GM12874 (cell line): ENCODE results near the gene KMT2C.

Source experiments
- CTCF ChIP-seq: IDR thresholded peaks from 2 replicates; pipeline ENCODE4 v1.5.1; 2011; ENCODE audit warnings: low read depth, mild to moderate bottlenecking, control low read depth, low read length, moderate library complexity; ENCODE audit not compliant: insufficient read depth

KMT2C gene

DNA sequence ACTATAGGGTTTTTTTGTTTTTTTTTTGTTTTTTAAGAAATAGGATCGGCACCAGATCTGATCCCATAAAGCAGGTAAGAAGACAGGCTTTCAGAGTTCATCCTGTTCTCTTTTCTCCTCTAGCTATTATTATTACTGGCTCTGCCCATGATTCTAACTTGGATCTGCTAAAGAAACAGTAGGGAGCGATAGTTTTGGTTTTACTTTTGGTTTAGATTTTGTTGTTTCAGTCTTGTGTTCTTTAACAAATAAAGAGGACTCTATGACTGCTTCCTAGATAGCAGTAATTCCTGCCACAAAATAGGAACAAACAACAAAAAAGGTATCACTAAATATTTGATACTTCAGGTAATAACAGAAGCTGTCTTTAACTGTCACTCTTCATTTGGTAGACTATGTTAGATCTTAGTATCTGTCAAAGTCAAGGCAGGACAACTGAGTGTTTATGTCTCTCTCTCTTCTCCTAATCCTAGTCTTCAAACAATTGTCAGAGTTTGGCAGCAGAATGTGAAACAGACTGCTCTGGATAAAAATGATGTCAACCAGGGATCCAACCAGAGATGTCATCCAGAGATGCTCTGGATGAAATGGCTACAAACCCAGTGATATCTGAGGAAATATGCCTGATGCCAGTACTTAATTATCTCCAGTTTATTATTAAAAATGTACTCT lies 99.8 kb downstream of the KMT2C start:
- no peak for TF ChIP-seq CTCF

DNA sequence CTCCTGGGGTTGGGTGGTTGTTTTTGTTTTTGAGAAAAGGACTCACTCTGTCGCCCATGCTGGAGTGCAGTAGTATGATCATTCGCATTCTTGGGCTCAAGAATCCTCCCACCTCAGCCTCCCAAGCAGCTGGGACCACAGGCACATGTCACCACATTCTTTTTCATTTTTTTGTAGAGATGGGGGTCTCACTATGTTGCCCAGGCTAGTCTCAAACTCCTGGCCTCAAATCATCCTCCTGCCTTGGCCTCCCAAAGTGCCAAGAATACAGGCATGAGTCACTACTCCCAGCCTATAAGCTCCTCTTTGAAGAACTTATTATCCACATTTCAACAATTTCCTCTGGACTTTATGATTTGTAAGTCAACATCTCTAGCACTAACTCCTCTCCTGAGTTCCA lies 102.7 kb downstream of the KMT2C start:
- no peak for TF ChIP-seq CTCF

GRCh38 chr7:152330827-152331226 lies 105.0 kb downstream of the KMT2C start:
- no peak for TF ChIP-seq CTCF

DNA sequence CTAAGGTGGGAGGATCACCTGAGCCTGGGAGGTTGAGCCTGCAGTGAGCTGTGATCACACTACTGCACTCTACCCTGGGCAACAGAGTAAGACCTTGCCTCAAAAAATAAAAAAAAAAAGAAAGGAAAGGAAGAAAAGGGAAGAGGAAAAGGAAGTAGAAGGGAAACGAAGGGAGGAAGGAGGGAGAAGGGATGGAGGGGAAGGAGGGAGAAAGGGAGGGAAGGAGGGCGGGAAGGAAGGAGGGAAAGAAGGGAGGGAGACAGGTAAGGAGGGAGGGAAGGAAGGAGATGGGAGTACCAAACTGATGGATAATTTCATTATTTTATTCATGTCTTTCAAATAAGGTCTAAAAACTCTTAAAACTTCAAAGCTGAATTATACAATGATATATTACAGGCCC lies 106.3 kb downstream of the KMT2C start:
- no peak for TF ChIP-seq CTCF

GRCh38 chr7:152328234-152328633 lies 107.6 kb downstream of the KMT2C start:
- TF ChIP-seq CTCF, result no peak

DNA sequence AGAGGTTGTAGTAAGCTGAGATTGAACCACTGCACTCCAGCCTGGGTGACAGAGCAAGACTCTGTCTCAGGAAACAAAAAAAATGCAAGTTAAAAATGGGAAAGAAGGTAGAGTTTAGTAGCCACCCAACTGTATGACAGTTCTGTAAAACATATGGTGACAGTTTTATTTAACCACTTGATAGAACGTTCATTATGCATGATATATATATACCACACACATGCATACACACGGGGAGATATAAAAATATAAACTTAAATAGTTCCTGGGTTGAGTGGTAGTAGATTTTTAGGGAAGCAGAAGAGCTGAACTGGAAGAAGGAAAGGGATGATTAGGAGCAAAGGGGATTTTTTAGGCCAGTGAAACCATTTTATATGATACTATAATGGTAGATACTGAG lies 120.0 kb downstream of the KMT2C start:
- no peak for TF ChIP-seq CTCF

GRCh38 chr7:152313831-152314604 lies 121.8 kb downstream of the KMT2C start:
- TF ChIP-seq CTCF, result no peak
